GM19025 (cell line): Measurements from ENCODE around the gene LRRC10.
"Not testable (repeated sequence)": the region's sequence is repeated elsewhere in the genome, so short reads cannot be mapped to it uniquely, and the experiment has no call there.

ENCODE experiments used
- ATAC-seq: cut with Tn5 transposase; IDR thresholded peaks from one replicate; pipeline ENCODE4 v1.9.1; 2021; ENCODE audit warnings: mild to moderate bottlenecking, low read depth, moderate library complexity; ENCODE audit not compliant: unreplicated experiment

Gene LRRC10

GRCh38 chr12:69620077-69620476 lies 9.4 kb upstream of the LRRC10 start:
- no peak for ATAC-seq

- ATAC-seq = no peak
Observed at GRCh38 chr12:69619050-69619449, 8.3 kb upstream of the LRRC10 start.

GRCh38 chr12:69616025-69616424 lies 5.3 kb upstream of the LRRC10 start:
- ATAC-seq = no peak

- ATAC-seq = no peak
Observed at GRCh38 chr12:69613351-69613750, 2.6 kb upstream of the LRRC10 start.

GRCh38 chr12:69610126-69610525 lies 581 bp downstream of the LRRC10 start:
- ATAC-seq = no peak

GRCh38 chr12:69608114-69608513 lies 2.6 kb downstream of the LRRC10 start:
- ATAC-seq = no peak

- not testable (repeated sequence) for ATAC-seq
Observed at GRCh38 chr12:69604275-69604674, 6.4 kb downstream of the LRRC10 start.

GRCh38 chr12:69603556-69603955 lies 7.2 kb downstream of the LRRC10 start:
- ATAC-seq = not testable (repeated sequence)

GRCh38 chr12:69602954-69603353 lies 7.8 kb downstream of the LRRC10 start:
- ATAC-seq = no peak

GRCh38 chr12:69601962-69602685 lies 8.6 kb downstream of the LRRC10 start:
- ATAC-seq = no peak

- ATAC-seq = no peak
Observed at GRCh38 chr12:69600804-69601203, 9.9 kb downstream of the LRRC10 start.

- ATAC-seq = no peak
Observed at GRCh38 chr12:69598174-69598753, 12.4 kb downstream of the LRRC10 start.

GRCh38 chr12:69595689-69596088 lies 15.0 kb downstream of the LRRC10 start:
- ATAC-seq = no peak

- no peak for ATAC-seq
Observed at GRCh38 chr12:69589082-69589481, 21.6 kb downstream of the LRRC10 start.

- ATAC-seq = no peak
Observed at GRCh38 chr12:69588527-69588926, 22.2 kb downstream of the LRRC10 start.

- ATAC-seq = peak; percentile 96
Observed at GRCh38 chr12:69585189-69586062, 25.3 kb downstream of the LRRC10 start, which contains the start of gene CCT2. Gene CCT2 (plus strand): TSS chr12:69585459. CDS start chr12:69585522, 63 bp downstream.

GRCh38 chr12:69583203-69583602 lies 27.5 kb downstream of the LRRC10 start:
- ATAC-seq = no peak

- no peak for ATAC-seq
Observed at GRCh38 chr12:69580074-69580473, 30.6 kb downstream of the LRRC10 start.

GRCh38 chr12:69579029-69579428 lies 31.7 kb downstream of the LRRC10 start:
- ATAC-seq = no peak

GRCh38 chr12:69578283-69578682 lies 32.4 kb downstream of the LRRC10 start:
- no peak for ATAC-seq

- no peak for ATAC-seq
Observed at GRCh38 chr12:69575346-69575745, 35.4 kb downstream of the LRRC10 start.
